ENCODE measurements around the gene CNNM1.

GRCh38 chr10:99339077-99339476, 9.9 kb downstream of the CNNM1 start:
- TF ChIP-seq CTCF (IDR thresholded peaks at IDR 0.05) (no peak), NR2C2 (CRISPR knock-in tag; IDR thresholded peaks at IDR 0.05) (no peak), ATF3 (CRISPR knock-in tag; conservative IDR thresholded peaks at IDR 0.05) (no peak), CDX4 (CRISPR knock-in tag; IDR thresholded peaks at IDR 0.05; ENCODE audit: borderline replicate concordance) (no peak), STAT6 (CRISPR knock-in tag; conservative IDR thresholded peaks at IDR 0.05; ENCODE audit: low read depth) (no peak)
- TF ChIP-seq, protein P1, sequence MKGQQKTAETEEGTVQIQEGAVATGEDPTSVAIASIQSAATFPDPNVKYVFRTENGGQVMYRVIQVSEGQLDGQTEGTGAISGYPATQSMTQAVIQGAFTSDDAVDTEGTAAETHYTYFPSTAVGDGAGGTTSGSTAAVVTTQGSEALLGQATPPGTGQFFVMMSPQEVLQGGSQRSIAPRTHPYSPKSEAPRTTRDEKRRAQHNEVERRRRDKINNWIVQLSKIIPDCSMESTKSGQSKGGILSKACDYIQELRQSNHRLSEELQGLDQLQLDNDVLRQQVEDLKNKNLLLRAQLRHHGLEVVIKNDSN (CRISPR knock-in tag; IDR thresholded peaks at IDR 0.05): no peak
- TF ChIP-seq, protein P2, sequence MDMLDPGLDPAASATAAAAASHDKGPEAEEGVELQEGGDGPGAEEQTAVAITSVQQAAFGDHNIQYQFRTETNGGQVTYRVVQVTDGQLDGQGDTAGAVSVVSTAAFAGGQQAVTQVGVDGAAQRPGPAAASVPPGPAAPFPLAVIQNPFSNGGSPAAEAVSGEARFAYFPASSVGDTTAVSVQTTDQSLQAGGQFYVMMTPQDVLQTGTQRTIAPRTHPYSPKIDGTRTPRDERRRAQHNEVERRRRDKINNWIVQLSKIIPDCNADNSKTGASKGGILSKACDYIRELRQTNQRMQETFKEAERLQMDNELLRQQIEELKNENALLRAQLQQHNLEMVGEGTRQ (CRISPR knock-in tag; IDR thresholded peaks at IDR 0.05): no peak
- TF ChIP-seq, protein P3, sequence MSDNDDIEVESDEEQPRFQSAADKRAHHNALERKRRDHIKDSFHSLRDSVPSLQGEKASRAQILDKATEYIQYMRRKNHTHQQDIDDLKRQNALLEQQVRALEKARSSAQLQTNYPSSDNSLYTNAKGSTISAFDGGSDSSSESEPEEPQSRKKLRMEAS (CRISPR knock-in tag; IDR thresholded peaks at IDR 0.05): no peak
- TF ChIP-seq, protein P4, sequence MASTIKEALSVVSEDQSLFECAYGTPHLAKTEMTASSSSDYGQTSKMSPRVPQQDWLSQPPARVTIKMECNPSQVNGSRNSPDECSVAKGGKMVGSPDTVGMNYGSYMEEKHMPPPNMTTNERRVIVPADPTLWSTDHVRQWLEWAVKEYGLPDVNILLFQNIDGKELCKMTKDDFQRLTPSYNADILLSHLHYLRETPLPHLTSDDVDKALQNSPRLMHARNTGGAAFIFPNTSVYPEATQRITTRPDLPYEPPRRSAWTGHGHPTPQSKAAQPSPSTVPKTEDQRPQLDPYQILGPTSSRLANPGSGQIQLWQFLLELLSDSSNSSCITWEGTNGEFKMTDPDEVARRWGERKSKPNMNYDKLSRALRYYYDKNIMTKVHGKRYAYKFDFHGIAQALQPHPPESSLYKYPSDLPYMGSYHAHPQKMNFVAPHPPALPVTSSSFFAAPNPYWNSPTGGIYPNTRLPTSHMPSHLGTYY (CRISPR knock-in tag; IDR thresholded peaks at IDR 0.05): no peak
